ENCODE results near the gene GPR179.

DNA sequence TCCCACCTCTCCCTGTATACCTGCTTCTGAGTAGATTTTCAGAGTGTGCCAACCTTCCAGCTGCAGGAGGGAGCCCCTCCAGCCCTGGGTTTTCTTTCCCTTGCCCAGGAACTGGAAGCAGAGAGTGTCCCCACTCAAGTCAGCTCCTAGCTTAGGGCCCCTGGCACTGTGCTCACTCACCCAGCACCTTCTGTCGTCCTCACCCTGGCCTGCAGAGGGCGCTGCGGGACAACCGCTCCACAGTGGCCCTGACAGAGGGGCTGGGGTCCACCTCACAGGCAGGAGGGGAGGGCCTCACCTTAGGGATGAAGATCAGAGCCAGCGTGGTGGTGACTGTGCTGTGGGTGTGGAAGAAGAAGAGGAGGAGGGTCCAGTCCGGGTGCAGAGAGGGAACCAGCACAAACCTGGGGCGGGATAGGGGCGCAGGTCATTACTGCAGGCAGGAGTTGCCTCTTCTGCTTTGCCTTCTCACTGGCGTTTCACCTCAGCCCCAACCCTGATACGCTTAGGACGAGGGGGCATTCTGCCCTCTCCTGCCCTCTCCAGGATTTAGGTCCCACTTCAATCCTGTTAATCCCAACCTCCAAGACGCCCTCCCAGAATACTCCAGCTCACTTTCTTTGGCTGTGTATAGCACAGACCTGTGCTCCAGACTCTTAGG, 10.0 kb downstream of the GPR179 start:
- TF ChIP-seq, protein P1, sequence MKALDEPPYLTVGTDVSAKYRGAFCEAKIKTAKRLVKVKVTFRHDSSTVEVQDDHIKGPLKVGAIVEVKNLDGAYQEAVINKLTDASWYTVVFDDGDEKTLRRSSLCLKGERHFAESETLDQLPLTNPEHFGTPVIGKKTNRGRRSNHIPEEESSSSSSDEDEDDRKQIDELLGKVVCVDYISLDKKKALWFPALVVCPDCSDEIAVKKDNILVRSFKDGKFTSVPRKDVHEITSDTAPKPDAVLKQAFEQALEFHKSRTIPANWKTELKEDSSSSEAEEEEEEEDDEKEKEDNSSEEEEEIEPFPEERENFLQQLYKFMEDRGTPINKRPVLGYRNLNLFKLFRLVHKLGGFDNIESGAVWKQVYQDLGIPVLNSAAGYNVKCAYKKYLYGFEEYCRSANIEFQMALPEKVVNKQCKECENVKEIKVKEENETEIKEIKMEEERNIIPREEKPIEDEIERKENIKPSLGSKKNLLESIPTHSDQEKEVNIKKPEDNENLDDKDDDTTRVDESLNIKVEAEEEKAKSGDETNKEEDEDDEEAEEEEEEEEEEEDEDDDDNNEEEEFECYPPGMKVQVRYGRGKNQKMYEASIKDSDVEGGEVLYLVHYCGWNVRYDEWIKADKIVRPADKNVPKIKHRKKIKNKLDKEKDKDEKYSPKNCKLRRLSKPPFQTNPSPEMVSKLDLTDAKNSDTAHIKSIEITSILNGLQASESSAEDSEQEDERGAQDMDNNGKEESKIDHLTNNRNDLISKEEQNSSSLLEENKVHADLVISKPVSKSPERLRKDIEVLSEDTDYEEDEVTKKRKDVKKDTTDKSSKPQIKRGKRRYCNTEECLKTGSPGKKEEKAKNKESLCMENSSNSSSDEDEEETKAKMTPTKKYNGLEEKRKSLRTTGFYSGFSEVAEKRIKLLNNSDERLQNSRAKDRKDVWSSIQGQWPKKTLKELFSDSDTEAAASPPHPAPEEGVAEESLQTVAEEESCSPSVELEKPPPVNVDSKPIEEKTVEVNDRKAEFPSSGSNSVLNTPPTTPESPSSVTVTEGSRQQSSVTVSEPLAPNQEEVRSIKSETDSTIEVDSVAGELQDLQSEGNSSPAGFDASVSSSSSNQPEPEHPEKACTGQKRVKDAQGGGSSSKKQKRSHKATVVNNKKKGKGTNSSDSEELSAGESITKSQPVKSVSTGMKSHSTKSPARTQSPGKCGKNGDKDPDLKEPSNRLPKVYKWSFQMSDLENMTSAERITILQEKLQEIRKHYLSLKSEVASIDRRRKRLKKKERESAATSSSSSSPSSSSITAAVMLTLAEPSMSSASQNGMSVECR (CRISPR knock-in tag; IDR thresholded peaks at IDR 0.05; ENCODE audit: borderline replicate concordance): no peak
- TF ChIP-seq NFE2L1 (CRISPR knock-in tag; IDR thresholded peaks at IDR 0.05) (no peak), OVOL2 (CRISPR knock-in tag; IDR thresholded peaks at IDR 0.05; ENCODE audit: borderline replicate concordance) (no peak)
